ENCODE measurements around the gene AUTS2.

- TF ChIP-seq CTCF (IDR thresholded peaks at IDR 0.05; ENCODE audit: insufficient read depth, low read length, poor library complexity, severe bottlenecking), result no peak
- no peak for TF ChIP-seq EZH2phosphoT487 (conservative IDR thresholded peaks at IDR 0.05; ENCODE audit: low read length)
Measured at GRCh38 chr7:69696054-69696591, 97.8 kb downstream of the AUTS2 start.

Data from SU-DHL-6 (cell line).